ENCODE measurements around the gene GAS2.

Gene GAS2

GRCh38 chr11:22753416-22753815, 87.0 kb downstream of the GAS2 start:
- Histone ChIP-seq H3K36me3 (ENCODE audit: control insufficient read depth, insufficient read depth, low read length) (no peaks in the 10 kb centered on the region), H3K4me1 (ENCODE audit: control insufficient read depth, insufficient read depth, low read length) (no peaks in the 10 kb centered on the region), H3K4me3 (ENCODE audit: insufficient read depth, low read depth, low read length) (no peak overlapping the region), H3K27ac (ENCODE audit: insufficient read depth, low read depth, low read length, poor library complexity, severe bottlenecking) (no peak overlapping the region), H3K27me3 (ENCODE audit: control insufficient read depth, insufficient read depth, low read length, poor library complexity, severe bottlenecking) (no peaks in the 10 kb centered on the region), H3K9me3 (ENCODE audit: control insufficient read depth, low read length) (no peaks in the 10 kb centered on the region)
- WGBS, 2 experiments, result 100% methylated on average over 1 of the region's 1 CpG; no CpG with 5 or more reads in 1 of the 2 experiments

- no peaks in the 10 kb centered on the region for H3K27me3 ChIP-seq (ENCODE audit: control insufficient read depth, insufficient read depth, low read length, poor library complexity, severe bottlenecking)
- H3K4me1 ChIP-seq (ENCODE audit: control insufficient read depth, insufficient read depth, low read length), result no peaks in the 10 kb centered on the region
- 71 to 83% methylated on average over 1 of the region's 1 CpG for WGBS, 2 experiments
- no peak overlapping the region for H3K27ac ChIP-seq (ENCODE audit: insufficient read depth, low read depth, low read length, poor library complexity, severe bottlenecking)
- H3K9me3 ChIP-seq (ENCODE audit: control insufficient read depth, low read length), result no peaks in the 10 kb centered on the region
- H3K36me3 ChIP-seq (ENCODE audit: control insufficient read depth, insufficient read depth, low read length), result no peaks in the 10 kb centered on the region
- H3K4me3 ChIP-seq (ENCODE audit: insufficient read depth, low read depth, low read length), result no peak overlapping the region
Observed at GRCh38 chr11:22761066-22761465, 94.7 kb downstream of the GAS2 start.

- no peaks in the 10 kb centered on the region for H3K36me3 ChIP-seq (ENCODE audit: control insufficient read depth, insufficient read depth, low read length)
- H3K4me1 ChIP-seq (ENCODE audit: control insufficient read depth, insufficient read depth, low read length), result no peaks in the 10 kb centered on the region
- H3K4me3 ChIP-seq (ENCODE audit: insufficient read depth, low read depth, low read length), result no peak overlapping the region
- WGBS, 2 experiments, result 92 to 100% methylated on average over 1 of the region's 1 CpG
- H3K9me3 ChIP-seq (ENCODE audit: control insufficient read depth, low read length), result no peaks in the 10 kb centered on the region
- H3K27me3 ChIP-seq (ENCODE audit: control insufficient read depth, insufficient read depth, low read length, poor library complexity, severe bottlenecking), result no peaks in the 10 kb centered on the region
- H3K27ac ChIP-seq (ENCODE audit: insufficient read depth, low read depth, low read length, poor library complexity, severe bottlenecking), result no peak overlapping the region
Observed at GRCh38 chr11:22763166-22763565, 96.8 kb downstream of the GAS2 start.

GRCh38 chr11:22764735-22765134, 98.3 kb downstream of the GAS2 start:
- no peaks in the 10 kb centered on the region for H3K27me3 ChIP-seq (ENCODE audit: control insufficient read depth, insufficient read depth, low read length, poor library complexity, severe bottlenecking)
- no peak overlapping the region for H3K27ac ChIP-seq (ENCODE audit: insufficient read depth, low read depth, low read length, poor library complexity, severe bottlenecking)
- no peaks in the 10 kb centered on the region for H3K36me3 ChIP-seq (ENCODE audit: control insufficient read depth, insufficient read depth, low read length)
- H3K4me1 ChIP-seq (ENCODE audit: control insufficient read depth, insufficient read depth, low read length), result no peaks in the 10 kb centered on the region
- H3K9me3 ChIP-seq (ENCODE audit: control insufficient read depth, low read length), result no peaks in the 10 kb centered on the region
- H3K4me3 ChIP-seq (ENCODE audit: insufficient read depth, low read depth, low read length), result no peak overlapping the region
- 95 to 97% methylated on average over 2 of the region's 2 CpGs for WGBS, 2 experiments

- no peak overlapping the region for H3K27ac ChIP-seq (ENCODE audit: insufficient read depth, low read depth, low read length, poor library complexity, severe bottlenecking)
- no peak overlapping the region for H3K4me3 ChIP-seq (ENCODE audit: insufficient read depth, low read depth, low read length)
- WGBS, 2 experiments, result 88 to 92% methylated on average over 1 of the region's 1 CpG
- H3K36me3 ChIP-seq (ENCODE audit: control insufficient read depth, insufficient read depth, low read length), result no peaks in the 10 kb centered on the region
- H3K9me3 ChIP-seq (ENCODE audit: control insufficient read depth, low read length), result no peaks in the 10 kb centered on the region
- H3K4me1 ChIP-seq (ENCODE audit: control insufficient read depth, insufficient read depth, low read length), result no peaks in the 10 kb centered on the region
- no peaks in the 10 kb centered on the region for H3K27me3 ChIP-seq (ENCODE audit: control insufficient read depth, insufficient read depth, low read length, poor library complexity, severe bottlenecking)
Observed at GRCh38 chr11:22768281-22768680, 101.9 kb downstream of the GAS2 start.

- H3K4me1 ChIP-seq (ENCODE audit: control insufficient read depth, insufficient read depth, low read length), result no peaks in the 10 kb centered on the region
- no peak overlapping the region for H3K27ac ChIP-seq (ENCODE audit: insufficient read depth, low read depth, low read length, poor library complexity, severe bottlenecking)
- WGBS, 2 experiments, result 85 to 96% methylated on average over 1 of the region's 1 CpG
Observed at GRCh38 chr11:22769081-22769480, 102.7 kb downstream of the GAS2 start.

GRCh38 chr11:22774716-22775115, 108.3 kb downstream of the GAS2 start:
- WGBS, 2 experiments, result 89 to 93% methylated on average over 2 of the region's 2 CpGs
- no peaks in the 10 kb centered on the region for H3K9me3 ChIP-seq (ENCODE audit: control insufficient read depth, low read length)

More at GRCh38 chr11:22769081-22769480, 102.7 kb downstream of the GAS2 start:
- Histone ChIP-seq H3K27me3 (ENCODE audit: control insufficient read depth, insufficient read depth, low read length, poor library complexity, severe bottlenecking) (no peaks in the 10 kb centered on the region), H3K36me3 (ENCODE audit: control insufficient read depth, insufficient read depth, low read length) (no peaks in the 10 kb centered on the region), H3K4me3 (ENCODE audit: insufficient read depth, low read depth, low read length) (no peak overlapping the region), H3K9me3 (ENCODE audit: control insufficient read depth, low read length) (no peaks in the 10 kb centered on the region)

GRCh38 chr11:22775248-22775647, 108.8 kb downstream of the GAS2 start:
- Histone ChIP-seq H3K9me3 (ENCODE audit: control insufficient read depth, low read length) (no peaks in the 10 kb centered on the region), H3K27me3 (ENCODE audit: control insufficient read depth, insufficient read depth, low read length, poor library complexity, severe bottlenecking) (no peaks in the 10 kb centered on the region), H3K27ac (ENCODE audit: insufficient read depth, low read depth, low read length, poor library complexity, severe bottlenecking) (no peak overlapping the region), H3K36me3 (ENCODE audit: control insufficient read depth, insufficient read depth, low read length) (no peaks in the 10 kb centered on the region), H3K4me1 (ENCODE audit: control insufficient read depth, insufficient read depth, low read length) (no peaks in the 10 kb centered on the region), H3K4me3 (ENCODE audit: insufficient read depth, low read depth, low read length) (no peak overlapping the region)
- WGBS, 2 experiments, result 95 to 97% methylated on average over 5 of the region's 5 CpGs

More at GRCh38 chr11:22774716-22775115, 108.3 kb downstream of the GAS2 start:
- no peaks in the 10 kb centered on the region for H3K36me3 ChIP-seq (ENCODE audit: control insufficient read depth, insufficient read depth, low read length)
- H3K4me3 ChIP-seq (ENCODE audit: insufficient read depth, low read depth, low read length), result no peak overlapping the region
- no peak overlapping the region for H3K27ac ChIP-seq (ENCODE audit: insufficient read depth, low read depth, low read length, poor library complexity, severe bottlenecking)
- no peaks in the 10 kb centered on the region for H3K4me1 ChIP-seq (ENCODE audit: control insufficient read depth, insufficient read depth, low read length)
- no peaks in the 10 kb centered on the region for H3K27me3 ChIP-seq (ENCODE audit: control insufficient read depth, insufficient read depth, low read length, poor library complexity, severe bottlenecking)

GRCh38 chr11:22778642-22779041, 112.2 kb downstream of the GAS2 start:
- H3K4me3 ChIP-seq (ENCODE audit: insufficient read depth, low read depth, low read length), result no peak overlapping the region
- H3K4me1 ChIP-seq (ENCODE audit: control insufficient read depth, insufficient read depth, low read length), result no peaks in the 10 kb centered on the region
- H3K27ac ChIP-seq (ENCODE audit: insufficient read depth, low read depth, low read length, poor library complexity, severe bottlenecking), result no peak overlapping the region
- H3K9me3 ChIP-seq (ENCODE audit: control insufficient read depth, low read length), result no peaks in the 10 kb centered on the region
- no peaks in the 10 kb centered on the region for H3K27me3 ChIP-seq (ENCODE audit: control insufficient read depth, insufficient read depth, low read length, poor library complexity, severe bottlenecking)
- H3K36me3 ChIP-seq (ENCODE audit: control insufficient read depth, insufficient read depth, low read length), result no peaks in the 10 kb centered on the region

GRCh38 chr11:22779850-22780249, 113.4 kb downstream of the GAS2 start:
- H3K4me3 ChIP-seq (ENCODE audit: insufficient read depth, low read depth, low read length), result no peak overlapping the region
- no peaks in the 10 kb centered on the region for H3K27me3 ChIP-seq (ENCODE audit: control insufficient read depth, insufficient read depth, low read length, poor library complexity, severe bottlenecking)
- H3K9me3 ChIP-seq (ENCODE audit: control insufficient read depth, low read length), result no peaks in the 10 kb centered on the region
- 96 to 99% methylated on average over 3 to 5 of the region's 5 CpGs for WGBS, 2 experiments
- H3K27ac ChIP-seq (ENCODE audit: insufficient read depth, low read depth, low read length, poor library complexity, severe bottlenecking), result no peak overlapping the region
- H3K4me1 ChIP-seq (ENCODE audit: control insufficient read depth, insufficient read depth, low read length), result no peaks in the 10 kb centered on the region
- no peaks in the 10 kb centered on the region for H3K36me3 ChIP-seq (ENCODE audit: control insufficient read depth, insufficient read depth, low read length)

- Histone ChIP-seq H3K9me3 (ENCODE audit: control insufficient read depth, low read length) (no peaks in the 10 kb centered on the region), H3K36me3 (ENCODE audit: control insufficient read depth, insufficient read depth, low read length) (no peaks in the 10 kb centered on the region), H3K27ac (ENCODE audit: insufficient read depth, low read depth, low read length, poor library complexity, severe bottlenecking) (no peak overlapping the region), H3K4me3 (ENCODE audit: insufficient read depth, low read depth, low read length) (no peak overlapping the region), H3K27me3 (ENCODE audit: control insufficient read depth, insufficient read depth, low read length, poor library complexity, severe bottlenecking) (no peaks in the 10 kb centered on the region), H3K4me1 (ENCODE audit: control insufficient read depth, insufficient read depth, low read length) (no peaks in the 10 kb centered on the region)
- WGBS, 2 experiments, result 56 to 60% methylated on average over 3 of the region's 3 CpGs
Observed at GRCh38 chr11:22780952-22781593, 114.7 kb downstream of the GAS2 start.

Data from ectodermal cell (in vitro differentiated cells).